AG04450 (cell line): ENCODE measurements around the gene GCSH. TPM values are rescaled to one million over a fixed set of nuclear protein-coding genes. Genes with fewer than 3 reads are reported as not detected.

Experiments
- CTCF ChIA-PET: fragments of 300-600, 350-600 bp; formaldehyde crosslinking; extraction: SDS; loops from one replicate; lab custom pipeline; 2022; ENCODE audit warnings: antibody characterized with exemption, inconsistent platforms; lab: Charles Lee
- POLR2A ChIA-PET: fragments of 350-600 bp; formaldehyde crosslinking; extraction: SDS; loops from one replicate; lab custom pipeline; 2021; ENCODE audit warnings: antibody characterized with exemption, inconsistent platforms; lab: Yijun Ruan, JAX
- DNase-seq: peaks from one replicate; pipeline ENCODE4 v3.0.0-alpha.2; 2011; ENCODE audit warnings: low read depth, low spot score
- H3K27ac ChIP-seq: one replicate; pipeline ENCODE4 v1.5.1; 2012; ENCODE audit warnings: low read depth, low read length, control low read depth
- H3K27me3 ChIP-seq: one replicate; pipeline ENCODE4 v1.6.0; 2012; ENCODE audit warnings: low read length; ENCODE audit not compliant: control insufficient read depth, insufficient read depth
- H3K4me3 ChIP-seq: 2 replicates; pipeline ENCODE4 v1.5.1; 2011; ENCODE audit warnings: mild to moderate bottlenecking, low read depth, low read length, control low read depth
- H3K9me3 ChIP-seq: 2 replicates; pipeline ENCODE4 v1.5.1; 2012; ENCODE audit warnings: low read length; ENCODE audit not compliant: control insufficient read depth, insufficient read depth
- polyA plus RNA-seq: library from polyadenylated mRNA; depleted of rRNA; stranded (reverse); fragments of >200 nt; gene quantifications from 2 replicates; pipeline ENCODE4 v1.2.3, GENCODE V29; 2011
- TF ChIP-seq, protein P1 (sequence below): IDR thresholded peaks from 2 replicates; pipeline ENCODE4 v1.5.1; 2011; ENCODE audit warnings: low read depth, low read length, control low read depth, inconsistent platforms

The GCSH gene
- polyA plus RNA-seq, 1 experiment, result 26.7 TPM

DNA sequence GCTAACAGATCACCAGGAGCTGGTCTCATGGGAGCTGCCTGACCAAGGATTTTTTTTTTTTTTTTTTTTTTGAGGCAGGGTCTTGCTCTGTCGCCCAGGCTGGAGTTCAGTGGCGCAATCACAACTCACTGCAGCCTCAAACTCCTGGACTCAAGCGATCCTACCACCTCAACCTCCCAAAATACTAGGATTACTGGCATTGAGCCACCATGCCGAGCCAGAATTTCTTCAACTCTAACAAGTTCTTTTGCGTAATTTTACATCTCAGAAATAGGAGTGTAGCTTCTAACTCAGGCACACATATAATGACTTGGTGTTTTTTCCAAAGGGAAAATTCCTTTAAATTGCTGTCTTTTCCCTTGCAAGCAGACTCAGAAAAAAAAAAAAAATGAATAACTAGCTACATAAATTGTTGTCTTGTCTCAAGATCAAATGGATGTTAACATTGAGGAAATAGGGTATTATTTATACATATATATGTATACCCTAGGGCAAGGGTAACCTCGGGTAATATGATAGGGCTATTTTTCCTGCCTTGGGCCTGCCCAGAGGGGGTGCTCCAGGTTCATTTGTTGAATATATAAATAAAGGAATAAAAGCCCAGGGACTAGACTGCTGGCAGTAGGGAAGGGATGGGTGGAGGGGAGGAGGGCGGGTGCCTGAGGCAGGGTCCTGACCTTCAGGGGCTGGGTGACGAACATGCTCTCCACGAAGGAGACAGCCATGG lies 42.8 kb upstream of the GCSH start:
- CTCF ChIA-PET, result interaction anchor here (0.7 kb wide), 1 partner anchor 77 kb away, joined by 3 read pairs; no protein-coding TSS in a partner anchor

GRCh38 chr16:81137754-81138153 lies 41.6 kb upstream of the GCSH start:
- no peak for DNase-seq

More for the DNA sequence above, 42.8 kb upstream of the GCSH start:
- Histone ChIP-seq H3K27ac (no peak overlapping the region), H3K4me3 (no peak overlapping the region), H3K27me3 (no peaks in the 10 kb centered on the region), H3K9me3 (no peaks in the 10 kb centered on the region; the same call in 1 of the 2 replicates)
- TF ChIP-seq, protein P1, sequence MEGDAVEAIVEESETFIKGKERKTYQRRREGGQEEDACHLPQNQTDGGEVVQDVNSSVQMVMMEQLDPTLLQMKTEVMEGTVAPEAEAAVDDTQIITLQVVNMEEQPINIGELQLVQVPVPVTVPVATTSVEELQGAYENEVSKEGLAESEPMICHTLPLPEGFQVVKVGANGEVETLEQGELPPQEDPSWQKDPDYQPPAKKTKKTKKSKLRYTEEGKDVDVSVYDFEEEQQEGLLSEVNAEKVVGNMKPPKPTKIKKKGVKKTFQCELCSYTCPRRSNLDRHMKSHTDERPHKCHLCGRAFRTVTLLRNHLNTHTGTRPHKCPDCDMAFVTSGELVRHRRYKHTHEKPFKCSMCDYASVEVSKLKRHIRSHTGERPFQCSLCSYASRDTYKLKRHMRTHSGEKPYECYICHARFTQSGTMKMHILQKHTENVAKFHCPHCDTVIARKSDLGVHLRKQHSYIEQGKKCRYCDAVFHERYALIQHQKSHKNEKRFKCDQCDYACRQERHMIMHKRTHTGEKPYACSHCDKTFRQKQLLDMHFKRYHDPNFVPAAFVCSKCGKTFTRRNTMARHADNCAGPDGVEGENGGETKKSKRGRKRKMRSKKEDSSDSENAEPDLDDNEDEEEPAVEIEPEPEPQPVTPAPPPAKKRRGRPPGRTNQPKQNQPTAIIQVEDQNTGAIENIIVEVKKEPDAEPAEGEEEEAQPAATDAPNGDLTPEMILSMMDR, result no peak
- DNase-seq, result no peak
- POLR2A ChIA-PET, result no interaction called here

DNA sequence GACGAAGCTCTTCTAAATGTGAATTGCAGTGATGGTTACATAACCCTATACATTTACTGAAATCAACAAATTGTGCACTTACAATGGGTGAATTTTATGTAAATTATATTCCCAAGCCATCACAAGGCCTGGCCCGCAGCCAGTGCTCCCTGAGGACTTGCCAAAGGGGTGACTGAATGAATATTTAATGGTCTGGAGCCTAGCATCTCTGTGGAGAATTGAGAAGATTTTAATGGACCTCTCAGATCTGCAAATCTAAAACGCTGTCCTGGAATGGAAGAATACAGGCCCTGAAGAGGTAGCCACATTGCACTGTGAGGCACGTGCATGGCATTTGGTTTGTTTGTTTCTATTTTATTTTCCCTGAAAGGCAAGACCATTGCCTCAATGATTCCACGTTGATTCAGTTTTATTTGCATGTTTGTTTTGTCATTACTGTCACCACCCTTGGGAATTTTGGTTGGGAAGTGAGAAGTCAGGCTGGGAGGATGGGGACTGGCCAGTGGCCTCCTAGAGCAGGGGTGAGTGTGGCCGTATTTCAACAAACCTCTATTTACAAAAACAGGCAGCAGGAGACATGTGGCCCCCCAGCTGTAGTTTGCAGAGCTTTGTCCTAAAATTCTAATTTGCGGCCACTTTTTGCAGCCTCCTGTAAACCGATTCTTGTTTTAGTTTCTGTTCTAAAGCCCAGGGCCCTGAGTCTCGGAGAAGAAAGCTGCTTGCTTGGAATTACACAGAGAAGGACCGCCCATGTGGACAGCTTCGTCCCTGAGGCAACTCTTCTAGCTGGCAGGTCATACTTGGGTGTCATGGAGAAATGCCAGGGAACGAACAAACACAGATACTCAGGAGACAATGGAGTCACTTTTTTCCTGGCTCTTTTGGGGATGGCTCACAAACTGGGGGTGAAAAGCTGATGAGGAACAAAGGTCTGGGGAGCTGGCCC lies 40.5 kb upstream of the GCSH start:
- DNase-seq, result no peak
- TF ChIP-seq, protein P1, result no peak
- Histone ChIP-seq H3K9me3 (no peaks in the 10 kb centered on the region; the same call in 1 of the 2 replicates), H3K4me3 (no peak overlapping the region), H3K27me3 (peaks cover 2% of the 10 kb centered on the region), H3K27ac (no peak overlapping the region)
- ChIA-PET POLR2A (no interaction called here), CTCF (interaction anchor here (0.5 to 1.3 kb wide), 3 partner anchors 68 to 79 kb away, joined by 3 to 5 read pairs (median 3); no protein-coding TSS in a partner anchor)

More at GRCh38 chr16:81137754-81138153, 41.6 kb upstream of the GCSH start:
- H3K9me3 ChIP-seq, result no peaks in the 10 kb centered on the region; the same call in 1 of the 2 replicates
- peaks cover 2% of the 10 kb centered on the region for H3K27me3 ChIP-seq
- POLR2A ChIA-PET, result no interaction called here
- TF ChIP-seq, protein P1, result no peak
- no peak overlapping the region for H3K4me3 ChIP-seq
- no peak overlapping the region for H3K27ac ChIP-seq
- CTCF ChIA-PET, result interaction anchor here (1.3 kb wide), 1 partner anchor 67 kb away, joined by 5 read pairs; no protein-coding TSS in a partner anchor

GRCh38 chr16:81130126-81130525 lies 33.9 kb upstream of the GCSH start:
- ChIA-PET CTCF (no interaction called here), POLR2A (no interaction called here)
- TF ChIP-seq, protein P1, result no peak
- Histone ChIP-seq H3K27me3 (peaks cover 5% of the 10 kb centered on the region), H3K27ac (no peak overlapping the region), H3K4me3 (no peak overlapping the region), H3K9me3 (no peaks in the 10 kb centered on the region)
- no peak for DNase-seq
